ENCODE results near the gene AMOTL2. TPM values are rescaled to one million over a fixed set of nuclear protein-coding genes. Genes with fewer than 3 reads are reported as not detected.

Gene AMOTL2
- total and polyA plus RNA-seq, 2 donors (not counting 3 experiments of a cell fraction or from before 2014, with no cell fraction given): 130 to 145 TPM

- Histone ChIP-seq H2AFZ (ENCODE audit: low read depth, low read length) (no peak overlapping the region), H3K79me2 (ENCODE audit: control insufficient read depth, insufficient read depth, low read length) (peaks cover 70% of the 10 kb centered on the region), H4K20me1 (replicated peaks; ENCODE audit: control insufficient read depth, extremely low read depth, insufficient read depth, low read length) (no peaks in the 10 kb centered on the region), H3K9me1 (replicated peaks; ENCODE audit: control insufficient read depth, extremely low read depth, insufficient read depth, low read length) (no peaks in the 10 kb centered on the region), H3K27me3 (ENCODE audit: control insufficient read depth in 2 of 2, insufficient read depth in 2 of 2, low read length in 2 of 2) (no peaks in the 10 kb centered on the region), H3K4me1 (ENCODE audit: control insufficient read depth, extremely low read depth, insufficient read depth, low read length) (peaks cover 47% of the 10 kb centered on the region), H3K4me3 (replicated peaks in 1 of 3; ENCODE audit: insufficient read depth in 1 of 3, low read depth in 1 of 3, low read length in 3 of 3) (no peak overlapping the region), H3K4me2 (ENCODE audit: insufficient read depth, low read length) (no peak overlapping the region), H3K9ac (replicated peaks; ENCODE audit: extremely low read depth, insufficient read depth, low read length) (no peak overlapping the region), H3K27ac (ENCODE audit: insufficient read depth, low read depth, low read length) (no peak overlapping the region), H3K36me3 (ENCODE audit: control insufficient read depth in 2 of 2, extremely low read depth in 1 of 2, insufficient read depth in 2 of 2, low read length in 2 of 2) (peaks cover 72 to 87% of the 10 kb centered on the region in 2 experiments), H3K9me3 (replicated peaks; ENCODE audit: control insufficient read depth, insufficient read depth, low read length) (no peaks in the 10 kb centered on the region)
- intact Hi-C loops (cut with micrococcal nuclease): loop anchor here (5.0 to 10.0 kb wide), 2 partner anchors 419 to 786 kb away; partner anchors contain the start of gene CDV3
- FAIRE-seq (no peak), DNase-seq (ENCODE audit: low read depth, low spot score) (no peak)
- dilution Hi-C loops (cut with MboI; ENCODE audit: extremely low pct_ligation_motif_present, low sequenced_read_pairs): no loop called here
- BruUV-seq (replicated peaks): no TSS peak
- CTCF ChIA-PET: interaction anchor here (1.3 to 2.2 kb wide), 2 partner anchors 48 to 112 kb away, joined by 3 to 8 read pairs; no protein-coding TSS in a partner anchor
- no peak for TF ChIP-seq POLR2AphosphoS5 (IDR thresholded peaks at IDR 0.05; ENCODE audit: insufficient read depth, low read depth, low read length)
- no peak for TF ChIP-seq CTCF (IDR thresholded peaks at IDR 0.05; ENCODE audit: extremely low read depth in 1 of 2, insufficient read depth in 1 of 2, low read depth in 1 of 2, low read length in 2 of 2)
- peak; percentile 38 for TF ChIP-seq POLR2A (IDR thresholded peaks at IDR 0.05; ENCODE audit: low read depth, low read length)
- POLR2A ChIA-PET: interaction anchor here (1.1 kb wide), 1 partner anchor 788 kb away, joined by 3 read pairs; the partner anchor contains the start of gene CDV3
These were observed 12.9 kb downstream of the AMOTL2 start for GRCh38 chr3:134361162-134361835.

- no peaks in the 10 kb centered on the region for H3K9me3 ChIP-seq (replicated peaks; ENCODE audit: control insufficient read depth, insufficient read depth, low read length)
- dilution Hi-C loops (cut with MboI; ENCODE audit: extremely low pct_ligation_motif_present, low sequenced_read_pairs): no loop called here
- H4K20me1 ChIP-seq (replicated peaks; ENCODE audit: control insufficient read depth, extremely low read depth, insufficient read depth, low read length): no peaks in the 10 kb centered on the region
- TF ChIP-seq FOS (IDR thresholded peaks at IDR 0.05; ENCODE audit: borderline replicate concordance, insufficient read depth, low read length): no peak
- no peak for TF ChIP-seq EZH2 (IDR thresholded peaks at IDR 0.05; ENCODE audit: borderline replicate concordance, low read depth, low read length, severe bottlenecking)
- TF ChIP-seq, protein P1, sequence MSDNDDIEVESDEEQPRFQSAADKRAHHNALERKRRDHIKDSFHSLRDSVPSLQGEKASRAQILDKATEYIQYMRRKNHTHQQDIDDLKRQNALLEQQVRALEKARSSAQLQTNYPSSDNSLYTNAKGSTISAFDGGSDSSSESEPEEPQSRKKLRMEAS (IDR thresholded peaks at IDR 0.05; ENCODE audit: insufficient read depth, insufficient read length): no peak
- TF ChIP-seq POLR2A (IDR thresholded peaks at IDR 0.05; ENCODE audit: low read depth, low read length): peak; percentile 0
- H3K4me1 ChIP-seq (ENCODE audit: control insufficient read depth, extremely low read depth, insufficient read depth, low read length): peaks cover 34% of the 10 kb centered on the region
- no peak for DNase-seq (ENCODE audit: low read depth, low spot score)
- H3K27ac ChIP-seq (ENCODE audit: insufficient read depth, low read depth, low read length): no peak overlapping the region
- intact Hi-C loops (cut with micrococcal nuclease): loop anchor here (5.0 to 10.0 kb wide), 2 partner anchors 418 to 785 kb away; partner anchors contain the start of gene CDV3
- POLR2A ChIA-PET: interaction anchor here (1.4 kb wide), 1 partner anchor 14 kb away, joined by 3 read pairs; the partner anchor contains the start of gene AMOTL2
- no peaks in the 10 kb centered on the region for H3K9me1 ChIP-seq (replicated peaks; ENCODE audit: control insufficient read depth, extremely low read depth, insufficient read depth, low read length)
- H3K79me2 ChIP-seq (ENCODE audit: control insufficient read depth, insufficient read depth, low read length): peaks cover 71% of the 10 kb centered on the region
- no peak overlapping the region for H2AFZ ChIP-seq (ENCODE audit: low read depth, low read length)
- no peak overlapping the region for H3K4me2 ChIP-seq (ENCODE audit: insufficient read depth, low read length)
- H3K36me3 ChIP-seq (ENCODE audit: control insufficient read depth in 2 of 2, extremely low read depth in 1 of 2, insufficient read depth in 2 of 2, low read length in 2 of 2): peaks cover 73 to 84% of the 10 kb centered on the region in 2 experiments
- no peak overlapping the region for H3K9ac ChIP-seq (replicated peaks; ENCODE audit: extremely low read depth, insufficient read depth, low read length)
- no peak overlapping the region for H3K4me3 ChIP-seq (replicated peaks in 1 of 3; ENCODE audit: insufficient read depth in 1 of 3, low read depth in 1 of 3, low read length in 3 of 3)
- BruUV-seq (replicated peaks): no TSS peak
- CTCF ChIA-PET: interaction anchor here (1.3 to 4.0 kb wide), 3 partner anchors 9 to 114 kb away, joined by 3 to 27 read pairs (median 8); no protein-coding TSS in a partner anchor
- no peaks in the 10 kb centered on the region for H3K27me3 ChIP-seq (ENCODE audit: control insufficient read depth in 2 of 2, insufficient read depth in 2 of 2, low read length in 2 of 2)
- no peak for FAIRE-seq
These were observed 14.2 kb downstream of the AMOTL2 start for GRCh38 chr3:134360046-134360445.

Measured in endothelial cell of umbilical vein (primary cell).